ENCODE data around the gene KLHL15. TPM values are rescaled to one million over a fixed set of nuclear protein-coding genes. Genes with fewer than 3 reads are reported as not detected.
"Not testable (repeated sequence)": the region's sequence is repeated elsewhere in the genome, so short reads cannot be mapped to it uniquely, and the experiment has no call there.

The KLHL15 gene
- total and polyA plus RNA-seq, 8 donors, result 5.8 to 15.1 (median 13.9) TPM

- H3K36me3 ChIP-seq; ATAC-seq; intact Hi-C loops (cut with DNase I); H3K9me3 ChIP-seq; H3K27me3 ChIP-seq; H3K27ac ChIP-seq; DNase-seq; H3K4me1 ChIP-seq; H3K4me3 ChIP-seq: not testable (repeated sequence)
Measured at GRCh38 chrX:24046060-24046459, 19.1 kb upstream of the KLHL15 start.

GRCh38 chrX:24037729-24038128, 10.7 kb upstream of the KLHL15 start:
- no peak for TF ChIP-seq CTCF (IDR thresholded peaks at IDR 0.05)
- no peak overlapping the region for H3K4me3 ChIP-seq
- H3K27me3 ChIP-seq, result peaks cover 0 to 11% of the 10 kb centered on the region in 2 donors
- DNase-seq (no peak), ATAC-seq (no peak)
- no peak overlapping the region for H3K27ac ChIP-seq
- H3K9me3 ChIP-seq, result no peaks in the 10 kb centered on the region
- intact Hi-C loops (cut with DNase I), result no loop called here
- no peaks in the 10 kb centered on the region for H3K4me1 ChIP-seq
- H3K36me3 ChIP-seq, result no peaks in the 10 kb centered on the region

- no peaks in the 10 kb centered on the region for H3K4me1 ChIP-seq
- intact Hi-C loops (cut with DNase I), result no loop called here
- no peak overlapping the region for H3K27ac ChIP-seq
- no peak for TF ChIP-seq CTCF (IDR thresholded peaks at IDR 0.05)
- DNase-seq, result no peak
- no peaks in the 10 kb centered on the region for H3K9me3 ChIP-seq
- peaks cover 0 to 20% of the 10 kb centered on the region in 2 donors for H3K27me3 ChIP-seq
- H3K4me3 ChIP-seq, result no peak overlapping the region
- no peak for ATAC-seq
- H3K36me3 ChIP-seq, result no peaks in the 10 kb centered on the region
Measured at GRCh38 chrX:24034485-24034884, 7.5 kb upstream of the KLHL15 start.

- Histone ChIP-seq H3K27ac (no peak overlapping the region), H3K9me3 (no peaks in the 10 kb centered on the region), H3K36me3 (no peaks in the 10 kb centered on the region), H3K4me1 (no peaks in the 10 kb centered on the region), H3K4me3 (no peak overlapping the region), H3K27me3 (peaks cover 0 to 14% of the 10 kb centered on the region in 2 donors)
- intact Hi-C loops (cut with DNase I), result no loop called here
- ATAC-seq (no peak), DNase-seq (no peak)
- TF ChIP-seq CTCF (IDR thresholded peaks at IDR 0.05), result no peak
Measured at GRCh38 chrX:24030597-24030996, 3.6 kb upstream of the KLHL15 start.

GRCh38 chrX:24027985-24028384, 999 bp upstream of the KLHL15 start:
- DNase-seq, result no peak
- no peaks in the 10 kb centered on the region for H3K9me3 ChIP-seq
- intact Hi-C loops (cut with DNase I), result no loop called here
- no peak overlapping the region for H3K4me3 ChIP-seq
- no peak overlapping the region for H3K27ac ChIP-seq
- H3K4me1 ChIP-seq, result no peaks in the 10 kb centered on the region
- no peak for TF ChIP-seq CTCF (IDR thresholded peaks at IDR 0.05)
- ATAC-seq, result no peak
- no peaks in the 10 kb centered on the region for H3K36me3 ChIP-seq
- H3K27me3 ChIP-seq, result peaks cover 0 to 19% of the 10 kb centered on the region in 2 donors

GRCh38 chrX:24026432-24026831, 554 bp downstream of the KLHL15 start:
- no peak for TF ChIP-seq CTCF (IDR thresholded peaks at IDR 0.05)
- intact Hi-C loops (cut with DNase I), result no loop called here
- DNase-seq, result peak in 2 of 4 donors; percentile 22 to 36

More at GRCh38 chrX:24026432-24026831, 554 bp downstream of the KLHL15 start:
- H3K36me3 ChIP-seq, result no peaks in the 10 kb centered on the region
- peaks cover 0 to 18% of the 10 kb centered on the region in 2 donors for H3K27me3 ChIP-seq
- no peak for ATAC-seq
- H3K9me3 ChIP-seq, result no peaks in the 10 kb centered on the region
- H3K4me3 ChIP-seq, result peak overlapping the region; percentile 36 to 64
- no peaks in the 10 kb centered on the region for H3K4me1 ChIP-seq
- peak overlapping the region; percentile 89 to 93 for H3K27ac ChIP-seq

Data from left lung (tissue), 10 donors.